IMR-90 (cell line): ENCODE data around the gene TAAR8. TPM values are rescaled to one million over a fixed set of nuclear protein-coding genes. Genes with fewer than 3 reads are reported as not detected.

ENCODE experiments used
- ATAC-seq: fragments of 200-7000 bp; cut with Tn5 transposase; 2 replicates; pipeline ENCODE4 v1.9.1; 2020; ENCODE audit warnings: low read depth, mild to moderate bottlenecking, moderate library complexity
- BruUV-seq: library from RNA; stranded (reverse); fragments of 400-500 nt; replicated peaks from 2 replicates; lab custom pipeline; 2021; lab: Mats Ljungman, UMichigan
- CTCF ChIA-PET: fragments of 300-600 bp; formaldehyde crosslinking; extraction: SDS; loops from one replicate; lab custom pipeline; 2021; ENCODE audit warnings: antibody characterized with exemption; lab: Yijun Ruan, JAX
- POLR2A ChIA-PET: fragments of 300-600 bp; sonication (Branson Sonifier 250); formaldehyde crosslinking; loops from one replicate; lab custom pipeline; 2022; ENCODE audit warnings: antibody characterized with exemption; ENCODE audit not compliant: unreplicated experiment; lab: Charles Lee
- DNase-seq: peaks from one replicate; pipeline ENCODE4 v3.0.0; 2013
- H2AFZ ChIP-seq: replicated peaks from 2 replicates; pipeline ENCODE3; 2013; ENCODE audit warnings: low read length, mild to moderate bottlenecking; ENCODE audit not compliant: poor library complexity
- H2AK5ac ChIP-seq: 2 replicates; pipeline ENCODE4 v1.6.1; 2013; ENCODE audit warnings: low read depth, low read length, inconsistent platforms
- H2AK9ac ChIP-seq: replicated peaks from 2 replicates; pipeline ENCODE3; 2013; ENCODE audit warnings: mild to moderate bottlenecking, low read depth, low read length, moderate library complexity; ENCODE audit not compliant: poor library complexity
- H2BK120ac ChIP-seq: 2 replicates; pipeline ENCODE4 v1.6.1; 2013; ENCODE audit warnings: low read depth, low read length, inconsistent platforms
- H2BK15ac ChIP-seq: 3 replicates; pipeline ENCODE4 v1.6.1; 2013; ENCODE audit warnings: low read depth, low read length, inconsistent platforms
- H2BK20ac ChIP-seq: 2 replicates; pipeline ENCODE4 v1.6.1; 2013; ENCODE audit warnings: low read depth, mild to moderate bottlenecking, inconsistent platforms, low read length, moderate library complexity
- H2BK5ac ChIP-seq: 2 replicates; pipeline ENCODE4 v1.6.1; 2013; ENCODE audit warnings: mild to moderate bottlenecking, low read depth, low read length, inconsistent platforms; ENCODE audit not compliant: poor library complexity, severe bottlenecking
- H3K14ac ChIP-seq: replicated peaks from 2 replicates; pipeline ENCODE4 v1.6.1; 2013; ENCODE audit warnings: low read depth, low read length, inconsistent platforms
- H3K18ac ChIP-seq: 2 replicates; pipeline ENCODE4 v1.6.1; 2013; ENCODE audit warnings: low read depth, low read length, control low read depth
- H3K23ac ChIP-seq: 2 replicates; pipeline ENCODE4 v1.6.1; 2013; ENCODE audit warnings: low read depth, low read length, inconsistent platforms
- H3K27ac ChIP-seq: 2 replicates; pipeline ENCODE4 v1.5.1; 2013; ENCODE audit warnings: mild to moderate bottlenecking, control low read depth, low read length; ENCODE audit not compliant: insufficient read depth
- H3K27me3 ChIP-seq: 2 replicates; pipeline ENCODE4 v1.6.1; 2013; ENCODE audit warnings: low read length; ENCODE audit not compliant: control insufficient read depth, insufficient read depth
- H3K36me3 ChIP-seq: 2 replicates; pipeline ENCODE4 v1.6.1; 2013; ENCODE audit warnings: low read length, mixed read lengths; ENCODE audit not compliant: control insufficient read depth, insufficient read depth
- H3K4ac ChIP-seq: 2 replicates; pipeline ENCODE4 v1.6.1; 2013; ENCODE audit warnings: low read depth, low read length, inconsistent platforms
- H3K4me1 ChIP-seq: 2 replicates; pipeline ENCODE4 v1.6.1; 2013; ENCODE audit warnings: low read length, mixed read lengths; ENCODE audit not compliant: control insufficient read depth, insufficient read depth
- H3K4me2 ChIP-seq: 2 replicates; pipeline ENCODE4 v1.6.1; 2013; ENCODE audit warnings: low read depth, mild to moderate bottlenecking, control low read depth, low read length, moderate library complexity
- H3K4me3 ChIP-seq: 2 replicates; pipeline ENCODE4 v1.5.1; 2013; ENCODE audit warnings: low read depth, mild to moderate bottlenecking, control low read depth, low read length, moderate library complexity; ENCODE audit not compliant: insufficient read depth
- H3K56ac ChIP-seq: 2 replicates; pipeline ENCODE4 v1.6.1; 2013; ENCODE audit warnings: low read length, inconsistent platforms; ENCODE audit not compliant: insufficient read depth; ENCODE audit errors: extremely low read depth
- H3K79me1 ChIP-seq, 2 experiments: 2 replicates each; pipeline ENCODE4 v1.6.1; 2013; ENCODE audit warnings: low read length in 2 of 2, inconsistent platforms in 1 of 2, low read depth in 1 of 2
- H3K9ac ChIP-seq: 2 replicates; pipeline ENCODE4 v1.6.1; 2013; ENCODE audit warnings: low read depth, low read length, control low read depth
- H3K9me1 ChIP-seq: 2 replicates; pipeline ENCODE4 v1.6.1; 2013; ENCODE audit warnings: low read length, inconsistent platforms; ENCODE audit not compliant: insufficient read depth
- H3K9me3 ChIP-seq: 2 replicates; pipeline ENCODE4 v1.6.1; 2013; ENCODE audit warnings: low read length; ENCODE audit not compliant: control insufficient read depth, insufficient read depth
- H4K20me1 ChIP-seq: 2 replicates; pipeline ENCODE4 v1.6.1; 2013; ENCODE audit warnings: low read length, inconsistent platforms; ENCODE audit not compliant: insufficient read depth
- H4K5ac ChIP-seq: 2 replicates; pipeline ENCODE4 v1.6.1; 2013; ENCODE audit warnings: mild to moderate bottlenecking, low read depth, low read length, control low read depth
- H4K8ac ChIP-seq, 2 experiments: 2 replicates each; pipeline ENCODE4 v1.6.1; 2013; ENCODE audit warnings: low read depth in 2 of 2, low read length in 2 of 2, control low read depth in 1 of 2, inconsistent platforms in 1 of 2
- H4K91ac ChIP-seq: 2 replicates; pipeline ENCODE4 v1.6.1; 2013; ENCODE audit warnings: low read depth, low read length, inconsistent platforms; ENCODE audit not compliant: insufficient read depth
- BHLHE40 ChIP-seq: fragments of 150-350 bp; IDR thresholded peaks from 2 replicates; pipeline ENCODE4 v1.6.1; 2016; ENCODE audit warnings: mild to moderate bottlenecking, low read depth, low read length
- CTCF ChIP-seq: conservative IDR thresholded peaks from 2 replicates; pipeline ENCODE4 v1.5.1; 2012; ENCODE audit warnings: mild to moderate bottlenecking, low read depth, low read length, improper control_type of control experiment
- ELK1 ChIP-seq: fragments of 150-350 bp; IDR thresholded peaks from 2 replicates; pipeline ENCODE4 v1.6.1; 2016; ENCODE audit warnings: low read depth, mild to moderate bottlenecking, low read length, moderate library complexity, borderline replicate concordance
- FOS ChIP-seq: fragments of 150-350 bp; IDR thresholded peaks from 2 replicates; pipeline ENCODE4 v1.6.1; 2016; ENCODE audit warnings: low read depth, low read length
- MAFK ChIP-seq: IDR thresholded peaks from 2 replicates; pipeline ENCODE4 v1.6.1; 2012; ENCODE audit warnings: low read depth, low read length, improper control_type of control experiment
- MAZ ChIP-seq: IDR thresholded peaks from 2 replicates; pipeline ENCODE4 v1.6.1; 2012; ENCODE audit warnings: low read depth, mild to moderate bottlenecking, low read length, improper control_type of control experiment, moderate library complexity, borderline replicate concordance
- MXI1 ChIP-seq: IDR thresholded peaks from 2 replicates; pipeline ENCODE4 v1.6.1; 2012; ENCODE audit warnings: low read depth, mild to moderate bottlenecking, low read length, moderate library complexity, borderline replicate concordance
- NFE2L2 ChIP-seq: fragments of 150-350 bp; IDR thresholded peaks from 2 replicates; pipeline ENCODE4 v1.6.1; 2016; ENCODE audit warnings: low read depth, mild to moderate bottlenecking, low read length
- POLR2A ChIP-seq: IDR thresholded peaks from 2 replicates; pipeline ENCODE4 v1.6.1; 2012; ENCODE audit warnings: mild to moderate bottlenecking, low read depth, low read length
- RAD21 ChIP-seq: IDR thresholded peaks from 2 replicates; pipeline ENCODE4 v1.6.1; 2012; ENCODE audit warnings: low read length, improper control_type of control experiment
- RCOR1 ChIP-seq: IDR thresholded peaks from 2 replicates; pipeline ENCODE4 v1.6.1; 2012; ENCODE audit warnings: mild to moderate bottlenecking, low read length, improper control_type of control experiment; ENCODE audit not compliant: insufficient replicate concordance
- RFX5 ChIP-seq: IDR thresholded peaks from 2 replicates; pipeline ENCODE4 v1.8.0; 2012; ENCODE audit warnings: low read depth, mild to moderate bottlenecking, low read length, moderate library complexity
- SMC3 ChIP-seq: fragments of 150-350 bp; IDR thresholded peaks from 2 replicates; pipeline ENCODE4 v1.6.1; 2016; ENCODE audit warnings: low read depth, mild to moderate bottlenecking, antibody characterized with exemption, low read length, moderate library complexity
- USF2 ChIP-seq: fragments of 150-350 bp; IDR thresholded peaks from 2 replicates; pipeline ENCODE4 v1.6.1; 2017; ENCODE audit warnings: mild to moderate bottlenecking, antibody characterized with exemption, low read length, low read depth
- WGBS, 2 experiments: methylation state at CpG; one replicate each; pipeline versions ENCODE4 v1.1.5 to v1.1.7; 2013; ENCODE audit warnings: missing lambda C conversion rate in 2 of 2; ENCODE audit not compliant: insufficient read length in 1 of 2; ENCODE audit errors: extremely low coverage in 2 of 2; 5-methylcytosine and 5-hydroxymethylcytosine counted together
- dilution Hi-C: fragments of 300-500 bp; cut with HindIII; formaldehyde crosslinking; loops from one replicate; pipeline ENCODE4 v1.14.3; 2018; ENCODE audit warnings: low sequenced_read_pairs; ENCODE audit not compliant: unreplicated experiment
- in situ Hi-C: fragments of 300-500 bp; cut with MboI; formaldehyde crosslinking; loops from 3 replicates; pipeline ENCODE4 v1.14.3; 2019; ENCODE audit warnings: low sequenced_read_pairs, inconsistent platforms, mixed read lengths
- intact Hi-C: fragments of 100-400 bp; cut with micrococcal nuclease; formaldehyde crosslinking; loops from 2 replicates; pipeline ENCODE4 v1.10.0; 2022
- polyA plus RNA-seq, 3 experiments: library from polyadenylated mRNA; depleted of rRNA; stranded (reverse); fragments of >200 nt; gene quantifications; 2 replicates each; pipeline ENCODE4 v1.2.3, GENCODE V29; 2012; ENCODE audit warnings: low replicate concordance in 1 of 3
- total RNA-seq: library from RNA; depleted of rRNA; stranded (reverse); fragments of >200 nt; gene quantifications from 2 replicates; pipeline ENCODE4 v1.2.3, GENCODE V29; 2012

TAAR8 gene
- total and polyA plus RNA-seq, 2 of the 4 experiments (the other 2 are of a cell fraction): not detected

GRCh38 chr6:132551214-132551613 lies 1.3 kb upstream of the TAAR8 start:
- POLR2A ChIA-PET: no interaction called here
- WGBS, 2 experiments: 62% methylated on average over 3 of the region's 4 CpGs; no CpG with 5 or more reads in 1 of the 2 experiments
- no TSS peak for BruUV-seq

More at GRCh38 chr6:132551214-132551613, 1.3 kb upstream of the TAAR8 start:
- Histone ChIP-seq H3K4me1 (no peaks in the 10 kb centered on the region), H2BK15ac (no peak overlapping the region), H3K4me3 (no peak overlapping the region), H2AK5ac (no peak overlapping the region), H3K27ac (no peak overlapping the region), H3K36me3 (no peaks in the 10 kb centered on the region), H2AFZ (no peak overlapping the region), H3K9me3 (no peaks in the 10 kb centered on the region), H3K14ac (no peak overlapping the region), H3K9ac (no peak overlapping the region), H2BK120ac (no peak overlapping the region), H3K27me3 (peaks cover 45% of the 10 kb centered on the region), H4K91ac (no peak overlapping the region), H3K9me1 (0 out of 2 replicates have a peak, but pooled peaks cover 4% of the 10 kb centered on the region), H2BK20ac (no peak overlapping the region), H4K8ac (no peak overlapping the region), H4K5ac (no peak overlapping the region), H3K23ac (no peak overlapping the region), H3K56ac (no peak overlapping the region), H3K4me2 (no peak overlapping the region), H3K18ac (no peak overlapping the region), H3K79me1 (no peaks in the 10 kb centered on the region), H3K4ac (no peak overlapping the region), H4K20me1 (no peaks in the 10 kb centered on the region), H2AK9ac (no peak overlapping the region), H2BK5ac (no peak overlapping the region)
- dilution Hi-C loops: no loop called here
- CTCF ChIA-PET: no interaction called here
- intact Hi-C loops: no loop called here
- no peak for TF ChIP-seq RFX5
- no peak for TF ChIP-seq MAZ
- no peak for TF ChIP-seq MXI1
- no peak for TF ChIP-seq USF2
- TF ChIP-seq ELK1: no peak
- TF ChIP-seq BHLHE40: no peak
- no peak for TF ChIP-seq MAFK
- no peak for TF ChIP-seq CTCF
- TF ChIP-seq RCOR1: no peak
- TF ChIP-seq SMC3: no peak
- no peak for TF ChIP-seq POLR2A
- TF ChIP-seq RAD21: no peak
- TF ChIP-seq NFE2L2: no peak
- TF ChIP-seq FOS: no peak
- in situ Hi-C loops: no loop called here
- no peak for DNase-seq
- ATAC-seq: no peak
